Stomach (tissue), 4 donors: ENCODE measurements around the gene NLRC5.

ENCODE experiments used
- CTCF ChIP-seq, 7 experiments: fragments of 450-650 bp in 4 of 7; fragments of 200-600 bp in 3 of 7; sonication (generic) in 3 of 7; IDR thresholded peaks; one replicate each; pipeline ENCODE4 v1.5.1; 2016 to 2019; ENCODE audit warnings: antibody characterized with exemption in 7 of 7, control low read depth in 2 of 7, mild to moderate bottlenecking in 1 of 7
- POLR2A ChIP-seq, 4 donors: fragments of 450-650 bp; IDR thresholded peaks; one replicate each; pipeline ENCODE4 v1.6.1; 2016; ENCODE audit warnings: antibody characterized with exemption in 4 of 4, control low read depth in 2 of 4, mild to moderate bottlenecking in 1 of 4, moderate library complexity in 1 of 4
- POLR2AphosphoS5 ChIP-seq, 3 donors: sonication (generic); formaldehyde crosslinking; IDR thresholded peaks; one replicate each; pipeline ENCODE4 v1.6.1; 2016; ENCODE audit warnings: antibody characterized with exemption in 3 of 3

GRCh38 chr16:57089406-57089805 is 100.0 kb downstream of the NLRC5 start:
- no peak for TF ChIP-seq POLR2A (IDR thresholded peaks at IDR 0.05)
- TF ChIP-seq CTCF (IDR thresholded peaks at IDR 0.05), result no peak
- TF ChIP-seq POLR2AphosphoS5 (IDR thresholded peaks at IDR 0.05), result no peak
